ENCODE measurements around the gene RAD23A. TPM values are rescaled to one million over a fixed set of nuclear protein-coding genes. Genes with fewer than 3 reads are reported as not detected.
A peak's percentile ranks its signal among the peaks of the same experiment; 100 is the strongest.

RAD23A gene
- total and polyA plus RNA-seq, 10 of the 15 experiments (the other 5 are each of a cell fraction or from before 2014, with no cell fraction given) = 8.8 to 198 (median 119) TPM

- TF ChIP-seq ZNF687 (IDR thresholded peaks at IDR 0.05) (peak; percentile 80), CUX1 (IDR thresholded peaks at IDR 0.05; ENCODE audit: insufficient replicate concordance, low read depth, low read length) (no peak), SMAD1 (IDR thresholded peaks at IDR 0.05; ENCODE audit: low read depth, partially characterized antibody) (no peak), PML (IDR thresholded peaks at IDR 0.05; ENCODE audit: low read length) (peak; percentile 82; the same call in 1 of the 2 replicates), IKZF2 (IDR thresholded peaks at IDR 0.05) (no peak), MAX (IDR thresholded peaks at IDR 0.05; ENCODE audit: low read depth, low read length) (peak; percentile 90), FOXM1 (IDR thresholded peaks at IDR 0.05; ENCODE audit: low read depth, low read length) (no peak), LARP7 (IDR thresholded peaks at IDR 0.05) (peak; percentile 95), CREM (IDR thresholded peaks at IDR 0.05; ENCODE audit: low read depth) (no peak; the same call in 1 of the 2 replicates), SREBF1 (IDR thresholded peaks at IDR 0.05; ENCODE audit: low read length) (no peak), NBN (IDR thresholded peaks at IDR 0.05) (no peak), NR2C1 (IDR thresholded peaks at IDR 0.05) (peak; percentile 65), NR2F1 (conservative IDR thresholded peaks at IDR 0.05) (peak; percentile 86), ZBTB40 (IDR thresholded peaks at IDR 0.05; ENCODE audit: borderline replicate concordance) (no peak)
Measured at GRCh38 chr19:12956446-12957388, 11.1 kb downstream of the RAD23A start, which contains the start of gene GADD45GIP1 (continued).

Data from GM12878 (cell line).